OCI-LY1 (cell line): ENCODE data around the gene UBAC1.

Source experiments
- H2AFZ ChIP-seq: fragments of 200-600 bp; sonication (generic), shearing (Covaris generic); 2 replicates; pipeline ENCODE4 v1.6.0; 2014; ENCODE audit warnings: antibody characterized with exemption, mild to moderate bottlenecking, low read length
- H3F3A ChIP-seq: fragments of 200-600 bp; sonication (generic), shearing (Covaris generic); 2 replicates; pipeline ENCODE4 v1.6.0; 2014; ENCODE audit warnings: mild to moderate bottlenecking, antibody characterized with exemption, low read length, moderate library complexity; ENCODE audit not compliant: insufficient read depth
- H3K27ac ChIP-seq: fragments of 200-600 bp; sonication (generic); 2 replicates; pipeline ENCODE4 v1.5.1; 2014; ENCODE audit warnings: low read length, mixed run types, mild to moderate bottlenecking, low read depth; ENCODE audit not compliant: poor library complexity, severe bottlenecking
- H3K27me3 ChIP-seq: fragments of 200-600 bp; sonication (generic); 2 replicates; pipeline ENCODE4 v1.6.0; 2014; ENCODE audit warnings: antibody characterized with exemption, mild to moderate bottlenecking, low read length, moderate library complexity; ENCODE audit not compliant: insufficient read depth
- H3K36me3 ChIP-seq: fragments of 200-600 bp; sonication (generic); 2 replicates; pipeline ENCODE4 v1.6.1; 2014; ENCODE audit warnings: mild to moderate bottlenecking, antibody characterized with exemption, low read length, moderate library complexity, mixed read lengths; ENCODE audit not compliant: insufficient read depth
- H3K4me1 ChIP-seq: fragments of 200-600 bp; sonication (generic); 2 replicates; pipeline ENCODE4 v1.5.1; 2014; ENCODE audit warnings: mild to moderate bottlenecking, low read length, moderate library complexity; ENCODE audit not compliant: insufficient read depth, severe bottlenecking
- H3K4me2 ChIP-seq: fragments of 200-600 bp; sonication (generic), shearing (Covaris generic); 2 replicates; pipeline ENCODE4 v1.6.1; 2014; ENCODE audit warnings: low read length
- H3K4me3 ChIP-seq: fragments of 200-600 bp; sonication (generic); 2 replicates; pipeline ENCODE4 v1.5.1; 2014; ENCODE audit warnings: low read length, low read depth, mild to moderate bottlenecking, mixed read lengths; ENCODE audit not compliant: poor library complexity, severe bottlenecking
- H3K79me2 ChIP-seq: fragments of 200-600 bp; shearing (Covaris generic); 2 replicates; pipeline ENCODE4 v1.6.1; 2016; ENCODE audit warnings: mixed run types, low read length, mixed read lengths; ENCODE audit not compliant: insufficient read depth
- H3K9ac ChIP-seq: fragments of 200-600 bp; sonication (generic), shearing (Covaris generic); 2 replicates; pipeline ENCODE4 v1.6.1; 2014; ENCODE audit warnings: mild to moderate bottlenecking, low read length, mixed read lengths
- H3K9me2 ChIP-seq: fragments of 200-600 bp; sonication (generic), shearing (Covaris generic); 2 replicates; pipeline ENCODE4 v1.6.1; 2014; ENCODE audit warnings: low read depth, mild to moderate bottlenecking, low read length, mixed read lengths
- H3K9me3 ChIP-seq: fragments of 200-600 bp; shearing (Covaris generic); 2 replicates; pipeline ENCODE4 v1.6.1; 2014; ENCODE audit warnings: low read length, mixed read lengths
- H4K20me1 ChIP-seq: fragments of 200-600 bp; sonication (generic), shearing (Covaris generic); 2 replicates; pipeline ENCODE4 v1.6.0; 2016; ENCODE audit warnings: mild to moderate bottlenecking, low read length; ENCODE audit not compliant: insufficient read depth
- CTCF ChIP-seq: fragments of 200-600 bp; sonication (generic), shearing (Covaris generic); IDR thresholded peaks from 2 replicates; pipeline ENCODE4 v1.5.1; 2017; ENCODE audit warnings: mild to moderate bottlenecking, antibody characterized with exemption, low read length, moderate library complexity, mixed read lengths
- EZH2 ChIP-seq: fragments of 200-600 bp; sonication (generic), shearing (Covaris generic); IDR thresholded peaks from 2 replicates; pipeline ENCODE4 v1.8.0; 2017; ENCODE audit warnings: borderline replicate concordance, mixed run types, mild to moderate bottlenecking, antibody characterized with exemption, low read length, moderate library complexity, mixed read lengths

The UBAC1 gene

GRCh38 chr9:135896626-135897025 lies 64.5 kb downstream of the UBAC1 start:
- no peak overlapping the region for H3K27ac ChIP-seq
- no peaks in the 10 kb centered on the region for H3K4me1 ChIP-seq
- H3K27me3 ChIP-seq = no peaks in the 10 kb centered on the region
- 0 out of 2 replicates have a peak, but pooled peaks cover 2% of the 10 kb centered on the region for H3K9me3 ChIP-seq
- TF ChIP-seq EZH2 = no peak
- TF ChIP-seq CTCF = no peak
- H3K9me2 ChIP-seq = no peaks in the 10 kb centered on the region
- H3K4me3 ChIP-seq = no peak overlapping the region
- H3F3A ChIP-seq = no peaks in the 10 kb centered on the region
- no peak overlapping the region for H2AFZ ChIP-seq
- no peak overlapping the region for H3K4me2 ChIP-seq
- H3K79me2 ChIP-seq = peaks cover 9% of the 10 kb centered on the region; the same call in 1 of the 2 replicates
- peaks cover 1% of the 10 kb centered on the region; the same call in 1 of the 2 replicates for H4K20me1 ChIP-seq
- no peaks in the 10 kb centered on the region; the same call in 1 of the 2 replicates for H3K36me3 ChIP-seq
- H3K9ac ChIP-seq = no peak overlapping the region

GRCh38 chr9:135896205-135896604 lies 65.0 kb downstream of the UBAC1 start:
- H3K79me2 ChIP-seq = peaks cover 9% of the 10 kb centered on the region; the same call in 1 of the 2 replicates
- no peak overlapping the region for H3K27ac ChIP-seq
- H2AFZ ChIP-seq = no peak overlapping the region
- H3K9me3 ChIP-seq = 0 out of 2 replicates have a peak, but pooled peaks cover 2% of the 10 kb centered on the region
- H4K20me1 ChIP-seq = peaks cover 4% of the 10 kb centered on the region; the same call in 1 of the 2 replicates
- H3K36me3 ChIP-seq = no peaks in the 10 kb centered on the region; the same call in 1 of the 2 replicates
- no peak overlapping the region for H3K9ac ChIP-seq
- H3F3A ChIP-seq = no peaks in the 10 kb centered on the region
- H3K4me3 ChIP-seq = no peak overlapping the region
- no peak overlapping the region for H3K4me2 ChIP-seq
- no peaks in the 10 kb centered on the region for H3K4me1 ChIP-seq
- TF ChIP-seq CTCF = no peak
- TF ChIP-seq EZH2 = no peak
- no peaks in the 10 kb centered on the region for H3K9me2 ChIP-seq
- no peaks in the 10 kb centered on the region for H3K27me3 ChIP-seq

DNA sequence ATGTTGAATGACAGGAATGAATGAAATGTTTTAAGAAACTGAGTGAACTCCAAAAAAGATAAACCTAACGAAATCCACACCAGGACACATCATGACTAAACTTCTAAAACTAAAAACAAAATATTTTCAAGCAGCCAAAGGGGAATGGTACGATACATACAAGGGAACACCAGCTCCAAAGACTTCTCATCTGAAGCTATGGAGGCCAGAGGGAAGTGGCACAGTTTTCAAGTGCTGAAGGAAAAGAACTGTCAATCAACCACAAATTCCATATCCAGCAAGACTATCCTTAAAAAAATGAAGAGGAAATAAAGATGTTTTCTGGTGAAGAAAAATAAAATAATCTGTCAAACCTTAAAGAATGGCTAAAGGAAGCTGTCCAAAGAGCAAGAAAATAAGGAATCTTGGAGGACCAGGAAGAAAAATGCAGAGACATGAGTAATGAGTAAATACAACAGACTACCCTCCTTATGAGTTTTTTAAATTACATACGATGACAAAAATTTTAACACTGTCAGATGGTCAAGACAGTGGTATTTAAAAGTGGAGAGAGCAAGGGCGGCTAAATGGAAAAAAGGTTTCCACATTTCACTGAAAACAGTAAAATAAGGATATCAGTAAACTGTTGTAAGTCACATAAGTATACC lies 65.8 kb downstream of the UBAC1 start:
- Histone ChIP-seq H3K4me1 (no peaks in the 10 kb centered on the region), H3K4me2 (no peak overlapping the region), H3K27me3 (no peaks in the 10 kb centered on the region), H3K9me2 (no peaks in the 10 kb centered on the region), H3K9me3 (0 out of 2 replicates have a peak, but pooled peaks cover 2% of the 10 kb centered on the region), H3K4me3 (no peak overlapping the region), H3K79me2 (peaks cover 9% of the 10 kb centered on the region; the same call in 1 of the 2 replicates), H3K27ac (no peak overlapping the region), H4K20me1 (peaks cover 4% of the 10 kb centered on the region; the same call in 1 of the 2 replicates), H3K36me3 (no peaks in the 10 kb centered on the region; the same call in 1 of the 2 replicates), H3F3A (no peaks in the 10 kb centered on the region), H3K9ac (no peak overlapping the region), H2AFZ (no peak overlapping the region)
- TF ChIP-seq CTCF (no peak), EZH2 (no peak)
